Measurements from ENCODE around the gene CYLD.

GRCh38 chr16:50771366-50771765 is 29.5 kb downstream of the CYLD start:
- TF ChIP-seq KLF1 (tag by site-specific recombination; IDR thresholded peaks at IDR 0.05) = no peak
- TF ChIP-seq ZSCAN16 (tag by site-specific recombination; IDR thresholded peaks at IDR 0.05) = no peak
- TF ChIP-seq ZNF138 (tag by site-specific recombination; IDR thresholded peaks at IDR 0.05; ENCODE audit: borderline replicate concordance) = no peak
- TF ChIP-seq ZNF274 (IDR thresholded peaks at IDR 0.05; ENCODE audit: low read length) = no peak
- TF ChIP-seq ZNF274 (tag by site-specific recombination; IDR thresholded peaks at IDR 0.05; ENCODE audit: borderline replicate concordance) = no peak
- TF ChIP-seq CTCF (tag by site-specific recombination; IDR thresholded peaks at IDR 0.05) = no peak
- no peak for TF ChIP-seq GLI2 (tag by site-specific recombination; IDR thresholded peaks at IDR 0.05; ENCODE audit: borderline replicate concordance, low read depth)
- TF ChIP-seq ZBTB8A (tag by site-specific recombination; IDR thresholded peaks at IDR 0.05) = no peak
- TF ChIP-seq ZNF121 (tag by site-specific recombination; IDR thresholded peaks at IDR 0.05) = no peak
- no peak for TF ChIP-seq REST (tag by site-specific recombination; IDR thresholded peaks at IDR 0.05)

Measured in HEK293 (cell line).